ENCODE measurements around the gene FSTL4.
"Not testable (repeated sequence)": the region's sequence is repeated elsewhere in the genome, so short reads cannot be mapped to it uniquely, and the experiment has no call there.

Gene FSTL4

DNA sequence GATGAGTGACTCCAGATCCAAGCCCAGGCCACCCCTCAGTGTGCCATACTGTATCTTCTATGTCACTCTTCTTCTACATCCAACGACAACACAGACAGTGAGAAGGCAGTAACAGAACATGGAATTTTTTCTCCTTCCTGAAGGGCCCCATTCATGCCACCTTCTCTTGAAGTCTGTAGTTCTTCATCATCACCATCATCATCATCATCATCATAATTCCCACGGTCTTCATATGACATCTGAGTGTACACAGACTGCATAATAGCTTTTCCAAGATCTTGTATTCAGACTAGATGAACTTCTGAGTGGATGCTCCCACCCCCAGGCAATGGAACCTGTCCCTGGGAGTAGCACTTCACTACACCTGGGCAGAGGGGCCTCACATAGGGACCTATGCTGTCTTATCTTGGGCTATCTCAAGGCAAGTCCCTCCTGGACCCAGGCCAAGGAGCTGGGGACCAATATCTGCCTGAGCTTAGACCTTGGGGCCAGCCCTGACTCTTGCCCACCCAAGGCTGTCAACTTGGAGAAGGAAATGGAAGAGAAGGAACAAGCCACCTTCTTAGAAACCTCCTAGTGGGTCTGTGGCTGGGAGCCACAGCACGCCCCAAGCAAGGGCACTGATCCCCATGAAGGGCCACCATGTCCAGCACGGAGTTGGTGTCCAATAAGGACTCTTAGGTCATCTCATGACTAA lies 159.1 kb downstream of the FSTL4 start:
- DNase-seq, result no peak

DNA sequence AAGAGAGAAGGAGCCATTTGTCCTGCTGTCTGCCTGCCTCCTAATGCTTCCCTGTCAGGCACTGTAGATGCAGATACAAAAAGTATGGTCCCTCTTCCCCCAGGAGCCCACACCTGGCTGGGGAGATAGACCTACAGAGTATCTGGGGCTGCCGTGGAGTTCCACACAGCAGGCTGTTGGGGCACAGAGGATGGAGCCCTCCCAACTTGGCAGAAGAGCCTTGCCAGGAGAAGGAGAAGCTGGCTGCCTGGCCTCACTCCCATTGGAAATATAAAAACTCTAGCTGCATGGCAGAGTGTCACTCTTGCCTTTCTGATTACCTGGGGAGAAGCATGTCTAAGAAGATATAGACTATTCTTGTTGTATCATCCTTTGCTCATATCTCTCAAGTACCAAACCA lies 160.4 kb downstream of the FSTL4 start:
- no peak for DNase-seq

DNA sequence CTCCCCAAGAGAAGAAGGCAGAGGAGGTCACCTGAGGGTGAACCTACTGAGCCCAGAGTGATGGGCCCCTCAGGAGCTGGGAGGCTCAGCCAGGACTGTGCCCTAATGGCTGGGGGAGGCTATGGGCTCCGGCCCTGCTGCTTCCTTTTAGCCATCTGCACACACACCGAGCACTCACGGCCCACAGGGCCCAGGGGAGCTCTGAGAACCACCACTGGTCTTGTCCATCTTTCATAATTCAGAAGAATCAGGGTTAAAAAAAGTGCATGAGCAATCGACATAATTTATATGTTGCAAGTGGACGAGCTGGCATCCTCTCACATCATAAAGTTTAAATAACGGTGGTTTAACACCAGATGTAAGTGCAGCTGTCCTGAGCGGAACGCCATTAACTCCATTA lies 162.1 kb downstream of the FSTL4 start:
- no peak for DNase-seq

DNA sequence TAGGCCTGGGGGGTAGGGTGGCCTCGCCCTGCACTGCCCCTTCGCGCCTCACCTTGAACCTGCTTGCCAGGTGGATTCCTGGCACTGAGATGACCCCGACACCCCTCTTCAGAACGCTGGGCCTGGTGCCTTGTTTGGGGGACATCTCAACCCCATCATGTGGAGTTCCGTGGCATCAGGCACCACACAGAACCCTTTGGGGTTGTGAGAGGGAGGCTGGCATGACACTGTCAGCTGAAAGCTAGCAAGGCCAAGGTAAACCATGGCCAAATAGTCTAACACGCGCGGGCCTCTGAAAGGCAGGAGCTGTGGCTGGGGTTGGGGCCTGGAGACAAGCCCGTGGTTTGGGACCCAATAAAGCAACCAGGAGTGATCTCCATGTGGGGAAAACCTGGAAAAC lies 163.2 kb downstream of the FSTL4 start:
- no peak for DNase-seq

DNA sequence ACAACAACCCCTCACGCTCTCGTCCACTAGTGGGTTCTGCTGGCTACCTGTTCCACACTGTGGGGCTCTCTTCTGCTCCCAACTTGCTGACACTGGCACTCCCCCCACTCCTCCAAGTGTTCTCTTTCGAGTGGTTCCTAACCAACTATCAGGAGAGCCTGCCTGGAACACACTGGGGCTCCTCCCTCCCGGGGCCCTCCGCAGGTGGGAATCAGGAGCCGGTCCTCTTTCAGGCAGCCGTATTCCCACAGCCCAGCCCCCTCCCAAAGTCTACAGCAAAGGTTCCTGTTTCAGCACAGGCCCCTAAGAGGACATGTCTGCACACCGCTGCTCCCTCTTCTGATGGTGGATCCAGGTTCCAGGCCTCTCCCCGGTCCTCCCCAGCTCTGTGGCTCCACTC lies 165.9 kb downstream of the FSTL4 start:
- DNase-seq, result no peak

DNA sequence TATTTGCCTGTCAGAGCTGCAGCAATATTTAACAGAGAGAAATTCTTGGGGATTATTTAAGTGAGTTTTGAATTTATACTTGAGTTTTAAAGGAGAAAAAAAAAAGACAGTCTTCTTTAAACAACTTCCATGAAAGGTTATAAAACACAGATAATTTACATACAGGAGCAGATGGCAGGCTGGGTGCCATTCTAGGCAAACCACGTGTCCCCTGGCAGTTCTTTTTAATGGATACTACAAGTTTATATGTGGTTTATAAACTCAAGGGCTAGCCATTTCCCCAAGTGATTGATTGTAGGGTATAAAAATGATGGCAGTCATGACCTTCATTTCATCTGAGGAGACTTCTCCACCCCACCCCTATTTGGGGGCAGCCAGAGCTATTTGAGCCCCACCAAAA lies 166.6 kb downstream of the FSTL4 start:
- no peak for DNase-seq

DNA sequence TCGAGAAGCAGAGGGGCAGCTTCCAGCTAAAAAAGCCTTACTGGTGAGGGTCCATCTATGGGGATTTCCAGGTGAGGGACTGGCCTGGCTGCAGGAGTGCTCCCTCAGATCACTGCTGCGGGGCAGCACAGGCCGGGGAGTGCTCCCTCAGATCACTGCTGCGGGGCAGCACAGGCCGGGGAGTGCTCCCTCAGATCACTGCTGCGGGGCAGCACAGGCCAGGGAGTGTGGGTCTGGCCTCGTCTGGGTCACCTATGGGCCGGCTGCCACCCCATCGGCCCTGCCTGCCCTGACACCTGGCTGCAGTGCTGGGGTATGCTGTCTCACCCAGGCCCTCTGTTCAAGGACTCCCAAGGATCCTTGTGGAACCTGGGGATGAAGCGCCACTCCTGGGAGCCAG lies 167.1 kb downstream of the FSTL4 start:
- not testable (repeated sequence) for DNase-seq

DNA sequence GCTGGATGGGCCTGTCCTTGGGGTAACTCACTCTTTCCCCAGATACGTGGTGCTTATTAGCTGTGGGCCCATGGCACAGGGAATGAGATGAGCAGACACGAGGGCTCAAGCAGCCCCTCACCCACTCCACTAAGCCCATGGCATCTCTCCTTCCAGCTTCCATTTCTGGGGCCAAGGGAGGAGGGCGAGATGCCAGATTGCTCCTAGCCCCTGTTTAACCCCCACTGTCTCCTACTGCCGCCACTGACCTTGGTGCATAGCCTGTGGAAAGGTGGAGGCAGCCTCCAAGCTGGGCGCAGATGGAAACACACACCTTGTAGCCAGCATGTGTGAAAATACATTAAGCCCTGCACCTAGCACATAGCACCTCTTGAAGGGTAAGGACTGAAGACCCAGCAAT lies 167.6 kb downstream of the FSTL4 start:
- DNase-seq, result no peak

DNA sequence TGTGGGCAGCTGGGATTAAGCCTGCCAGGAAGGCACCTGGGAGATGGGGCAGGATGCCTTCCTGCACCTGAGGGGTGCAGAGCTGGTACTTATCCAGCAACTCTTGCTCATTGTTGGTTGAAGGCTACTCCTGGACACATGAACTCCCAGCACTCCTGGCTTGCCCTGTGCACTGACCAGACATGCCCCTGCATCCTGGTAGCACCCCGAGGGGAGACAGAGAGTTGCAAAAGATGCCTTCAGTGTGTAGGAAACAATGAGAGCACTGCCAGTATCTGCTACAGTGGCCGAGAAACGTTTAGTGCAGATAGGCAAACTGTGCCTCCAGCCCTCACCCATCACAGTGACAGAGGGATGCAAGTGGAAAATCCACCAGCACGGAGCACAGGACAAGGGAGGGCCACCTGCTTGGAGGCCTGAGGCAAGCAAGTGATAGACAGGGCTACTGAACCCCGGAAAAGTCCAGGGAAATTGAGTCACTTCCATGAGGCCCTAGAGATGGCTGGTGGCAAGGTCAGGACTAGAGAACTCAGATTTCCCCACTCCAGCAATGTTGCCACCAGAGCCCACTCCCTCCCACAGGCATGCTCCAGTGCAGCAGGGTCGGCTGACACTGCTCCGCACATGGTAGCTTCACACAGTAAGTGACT lies 171.1 kb downstream of the FSTL4 start:
- DNase-seq, result no peak

DNA sequence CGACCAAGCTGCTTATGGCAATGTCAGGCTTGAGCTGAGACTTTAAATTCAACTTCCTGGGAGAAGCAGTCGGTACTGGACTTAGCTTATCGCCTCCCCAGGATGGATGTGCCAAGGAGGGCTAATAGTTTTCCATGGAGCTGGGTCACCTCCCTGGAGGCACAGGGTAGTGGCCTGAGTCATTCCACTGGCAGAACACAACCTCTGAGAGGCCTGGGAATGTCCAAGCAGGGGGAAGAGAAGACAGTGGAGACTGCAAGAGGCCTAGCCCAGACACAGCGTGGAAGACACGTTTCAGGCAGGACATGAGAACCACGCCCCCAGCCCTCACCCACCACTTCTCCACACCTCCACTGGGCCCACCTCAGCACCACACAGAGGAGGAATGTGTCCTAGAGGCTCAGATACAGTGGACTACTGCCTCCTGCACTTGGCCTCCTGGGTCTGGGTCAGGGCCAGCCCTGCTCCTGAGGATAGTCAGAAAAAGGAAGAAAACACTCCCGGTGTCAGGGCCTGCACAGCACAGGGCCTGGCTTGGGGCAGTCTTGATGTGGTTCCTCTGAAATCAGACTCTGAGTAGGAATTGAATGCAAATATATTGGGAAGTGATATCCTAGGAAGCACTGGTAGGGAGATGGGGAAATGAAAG lies 171.8 kb downstream of the FSTL4 start:
- DNase-seq, result no peak

DNA sequence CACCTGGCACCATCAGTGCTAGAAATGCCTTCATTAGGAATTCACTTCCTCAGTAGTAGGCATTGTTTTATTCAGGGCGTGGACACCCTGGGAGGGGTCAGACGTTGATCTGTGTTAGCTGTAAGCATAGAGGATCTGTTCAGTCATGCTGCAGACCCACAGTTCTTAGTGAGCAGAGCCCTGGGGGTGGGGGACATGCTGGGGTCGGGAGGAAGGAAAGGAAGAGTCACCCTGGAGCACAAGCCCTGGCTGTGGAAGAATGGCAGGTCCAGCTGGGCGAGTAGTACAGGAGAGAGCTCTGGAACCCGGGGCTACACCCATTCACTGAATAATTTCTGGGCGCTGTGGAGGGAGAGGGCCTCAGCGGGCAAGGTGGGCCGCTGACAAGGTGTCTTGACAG lies 172.5 kb downstream of the FSTL4 start:
- no peak for DNase-seq

DNA sequence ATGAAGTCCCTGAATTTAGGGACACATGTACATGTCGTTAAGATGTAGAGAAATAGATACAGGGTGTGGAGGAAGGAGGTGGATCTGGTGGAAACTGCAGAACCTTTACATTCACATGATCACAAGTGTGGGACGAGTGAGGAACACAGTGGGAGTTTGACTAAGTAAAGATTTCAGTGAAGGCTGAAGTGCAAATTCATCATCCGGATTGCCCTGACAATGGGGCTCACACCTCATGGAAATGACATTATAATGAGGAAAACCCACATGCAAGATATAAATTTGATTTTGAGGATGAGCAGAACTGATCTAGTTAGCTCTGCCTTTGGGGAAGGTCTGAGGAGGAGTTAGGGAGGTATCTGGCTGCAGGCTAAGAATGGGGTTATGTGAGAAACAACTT lies 173.9 kb downstream of the FSTL4 start:
- no peak for DNase-seq

DNA sequence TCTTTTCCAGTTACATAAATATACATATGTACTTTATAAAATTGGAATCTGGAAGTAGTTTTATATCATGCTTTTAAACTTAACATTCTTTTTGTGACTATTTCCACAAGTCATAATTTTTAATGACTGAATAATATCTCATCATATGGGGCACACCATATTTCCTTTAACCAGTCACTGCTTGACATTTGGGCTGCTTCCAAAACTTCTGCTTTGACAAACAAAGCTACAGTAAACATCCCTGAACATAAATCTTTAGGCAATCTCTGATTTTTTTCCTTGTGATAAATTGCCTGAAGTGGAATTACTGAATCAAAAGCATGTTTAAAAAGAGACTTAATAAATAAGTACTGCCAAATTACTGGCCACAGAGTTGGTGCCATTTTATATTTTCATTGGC lies 178.0 kb downstream of the FSTL4 start:
- no peak for DNase-seq

DNA sequence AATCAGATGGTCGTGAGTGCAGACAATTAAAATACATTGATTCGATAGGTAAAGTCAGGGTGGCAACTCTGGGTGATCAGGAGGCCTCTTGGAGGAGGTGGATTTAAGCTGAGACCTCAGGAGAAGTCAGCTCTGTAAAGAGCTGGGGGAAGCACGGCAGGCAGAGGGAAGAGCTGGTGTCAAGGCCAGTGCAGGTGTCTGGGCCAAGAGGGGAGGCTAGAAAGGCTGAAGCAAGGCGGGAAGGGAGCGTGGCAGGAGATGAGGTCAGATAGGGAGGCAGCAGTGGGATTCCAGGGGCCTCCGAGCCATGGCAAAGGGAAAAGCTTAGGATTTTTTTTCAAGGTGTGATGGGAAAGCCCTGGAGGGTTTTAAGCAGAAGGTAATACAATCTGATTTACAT lies 178.7 kb downstream of the FSTL4 start:
- DNase-seq, result no peak

DNA sequence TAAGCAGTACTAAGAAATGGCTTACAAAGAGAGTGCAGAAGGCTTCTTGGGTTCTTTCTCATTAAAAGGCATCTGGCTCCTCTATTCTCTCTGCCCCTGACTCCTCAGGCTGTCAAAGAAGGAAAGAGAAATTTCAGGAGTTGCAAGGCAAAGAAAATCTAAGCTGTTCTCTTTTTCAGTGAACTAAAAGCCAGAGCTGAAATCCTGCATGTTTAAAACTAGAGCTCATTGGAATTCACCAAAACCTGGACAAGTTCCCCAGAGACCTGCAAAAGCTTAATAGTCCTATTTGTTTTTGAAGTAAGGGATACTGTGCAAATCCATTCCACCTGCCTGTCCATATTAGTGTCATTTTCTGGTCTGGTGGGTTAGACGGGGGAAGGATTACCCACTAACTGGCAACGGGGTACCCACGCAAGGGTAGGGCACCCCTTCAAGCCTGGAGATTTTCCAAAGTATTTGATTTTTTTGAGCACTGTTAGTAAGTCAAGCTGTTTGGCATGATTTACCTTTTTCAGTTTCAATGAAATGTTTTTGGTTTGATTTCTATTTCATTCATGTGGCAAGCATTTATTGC lies 179.3 kb downstream of the FSTL4 start:
- DNase-seq, result no peak

DNA sequence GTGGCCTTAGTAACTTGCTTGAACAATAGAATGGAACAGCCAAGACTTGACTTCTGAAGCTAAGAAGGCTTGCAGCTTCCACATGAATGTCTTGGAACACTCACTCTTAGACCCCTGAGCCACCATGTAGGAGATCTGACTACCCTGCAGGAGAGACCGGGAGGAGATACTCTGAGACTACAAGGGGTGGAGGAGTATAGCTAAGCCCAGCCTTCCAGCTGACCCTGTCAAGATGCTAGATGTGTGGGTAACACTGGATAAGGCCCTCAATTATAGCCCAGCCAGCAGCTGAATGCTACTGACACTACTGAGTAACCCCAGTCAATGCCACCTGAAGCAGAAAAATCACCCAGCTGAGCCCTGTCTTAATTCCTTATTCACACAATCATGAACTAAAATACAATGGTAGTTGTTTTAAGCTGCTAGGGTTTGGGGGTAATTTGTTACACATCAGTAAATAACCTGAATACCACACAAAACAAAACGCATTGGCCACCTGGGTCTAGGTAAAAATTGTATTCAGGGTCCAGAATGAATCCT lies 180.9 kb downstream of the FSTL4 start:
- DNase-seq, result no peak

DNA sequence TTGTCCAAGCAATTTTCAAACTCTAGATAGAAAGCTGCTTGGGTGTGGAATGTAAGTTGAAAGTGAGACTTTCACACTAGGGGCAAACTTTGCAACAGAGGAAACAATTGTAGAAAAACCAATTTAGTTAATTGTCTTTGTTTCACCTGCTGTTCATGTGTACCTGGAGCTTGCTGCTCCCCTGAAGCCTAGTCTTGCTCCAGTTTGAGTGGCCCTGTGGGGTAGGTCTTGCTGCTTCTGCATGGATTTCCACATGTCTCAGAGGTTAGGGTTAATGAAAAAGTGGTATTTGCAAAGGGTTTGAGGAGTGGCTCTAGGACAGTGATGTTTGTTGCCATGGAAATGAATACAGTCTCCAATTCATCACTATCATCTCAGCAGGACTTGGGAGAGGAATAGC lies 182.2 kb downstream of the FSTL4 start:
- no peak for DNase-seq

DNA sequence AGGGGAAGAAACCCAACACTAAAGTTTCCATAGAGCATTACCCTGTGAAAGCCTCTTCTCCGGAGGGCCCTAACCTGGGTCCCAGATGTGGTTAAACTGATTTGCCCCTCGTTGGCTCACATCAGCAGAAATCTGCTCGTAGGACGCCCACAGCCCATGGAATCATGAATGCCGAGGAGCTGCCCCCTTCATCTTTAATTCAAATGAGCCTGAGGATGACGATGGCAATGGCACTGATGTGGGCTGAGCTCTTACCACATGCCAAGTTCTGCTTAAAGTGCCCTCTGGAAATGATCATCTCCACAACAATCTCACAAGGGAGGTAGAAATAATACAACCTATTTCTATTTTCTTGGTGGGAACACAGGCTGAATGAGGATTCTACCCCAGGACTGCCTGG lies 183.3 kb downstream of the FSTL4 start:
- DNase-seq, result no peak

DNA sequence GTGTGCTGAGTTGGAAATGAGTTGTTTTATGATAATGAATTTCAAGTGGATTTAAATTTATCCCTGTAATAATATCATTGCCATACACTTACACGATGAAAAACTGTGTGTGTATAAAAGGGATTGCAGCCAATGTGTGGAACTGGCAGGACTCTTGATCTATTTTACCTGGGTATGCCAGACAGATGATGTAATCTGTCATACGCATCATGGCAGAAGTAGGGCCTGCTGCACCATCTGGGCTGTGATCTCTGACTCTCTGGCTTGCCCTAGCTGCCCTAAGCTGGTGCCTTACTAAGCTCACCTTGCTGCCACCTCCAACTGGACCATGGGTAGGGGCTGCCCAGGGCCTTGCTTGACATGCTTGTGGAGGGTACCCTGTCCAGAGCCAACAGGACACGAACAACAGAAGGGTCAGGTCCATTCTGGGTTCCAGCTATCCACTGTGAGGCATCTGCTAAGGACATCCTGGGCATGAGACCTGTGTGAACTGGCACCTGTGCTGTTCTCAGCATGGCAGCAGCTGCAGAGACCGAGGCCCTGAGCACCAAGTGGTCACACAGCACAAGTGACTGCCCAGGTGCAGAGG lies 184.2 kb downstream of the FSTL4 start:
- DNase-seq, result no peak

DNA sequence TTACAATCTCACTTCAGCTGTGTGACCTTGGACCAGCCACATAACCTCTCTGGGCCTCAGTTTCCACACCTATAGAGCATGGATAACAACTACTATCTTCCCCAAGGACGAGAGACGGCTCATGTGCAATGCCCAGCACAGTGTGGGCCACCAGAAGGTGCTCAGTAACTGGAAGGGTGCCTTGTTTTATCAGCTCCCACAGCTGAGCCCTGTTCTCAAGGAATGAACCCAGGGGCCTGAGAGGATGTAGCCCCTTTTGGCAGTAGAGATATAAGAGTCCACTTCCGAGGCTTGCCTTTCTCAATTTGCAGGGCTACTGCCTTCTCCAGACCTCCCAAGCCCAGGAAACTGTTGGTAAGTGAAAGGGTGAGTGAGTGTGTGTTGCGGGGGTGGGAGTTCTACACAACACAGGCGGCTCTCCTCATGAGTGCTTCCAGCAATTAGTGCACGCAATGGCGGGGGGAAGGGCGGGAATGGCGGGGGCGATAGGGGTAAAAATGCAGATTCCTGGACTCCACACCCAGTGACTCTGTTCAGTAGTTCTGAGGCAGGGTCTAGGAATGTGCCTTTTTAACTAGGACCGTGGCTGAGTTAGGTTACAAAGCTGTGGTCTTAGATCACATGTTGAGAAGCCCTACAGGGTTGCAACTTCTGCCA lies 185.1 kb downstream of the FSTL4 start:
- DNase-seq, result no peak

DNA sequence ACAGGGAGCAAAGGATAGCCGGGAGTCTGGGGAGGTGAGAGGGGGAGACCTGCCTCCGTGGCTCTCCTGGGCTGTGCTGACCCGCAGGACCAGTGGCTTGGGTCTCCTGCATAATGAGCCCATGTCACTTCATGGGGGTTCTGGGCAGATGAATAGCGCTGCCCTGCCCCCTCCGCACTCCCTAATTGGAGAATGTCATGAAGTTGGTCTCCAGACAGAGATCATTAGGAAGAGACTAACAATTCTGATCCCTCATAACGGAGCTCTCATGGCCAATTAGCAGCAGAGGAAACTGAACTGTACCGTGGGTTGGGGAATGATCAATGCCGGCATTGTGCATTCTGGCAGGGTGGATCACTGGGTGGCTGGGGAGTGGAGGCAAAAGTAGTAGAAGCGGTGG lies 186.1 kb downstream of the FSTL4 start:
- DNase-seq, result no peak

DNA sequence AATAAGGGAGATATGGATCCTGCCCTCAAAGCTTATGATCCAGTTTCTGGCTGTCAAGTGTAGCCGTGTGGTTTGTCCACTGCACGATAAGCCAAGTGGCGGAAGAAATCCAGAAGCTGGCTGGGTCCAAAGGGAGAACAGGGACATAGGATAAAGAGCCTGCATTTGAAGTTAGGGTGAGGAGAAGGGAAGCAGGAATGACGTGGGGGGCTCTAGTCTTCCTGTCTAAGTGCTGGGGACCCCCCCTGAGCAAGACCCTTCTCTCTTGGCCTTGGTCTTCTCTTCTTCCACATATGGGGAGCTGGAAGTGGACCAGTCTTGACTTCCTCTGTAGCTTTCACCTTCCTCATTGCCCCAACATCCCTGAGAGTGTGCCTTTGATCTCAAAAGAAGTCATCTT lies 186.6 kb downstream of the FSTL4 start:
- no peak for DNase-seq

DNA sequence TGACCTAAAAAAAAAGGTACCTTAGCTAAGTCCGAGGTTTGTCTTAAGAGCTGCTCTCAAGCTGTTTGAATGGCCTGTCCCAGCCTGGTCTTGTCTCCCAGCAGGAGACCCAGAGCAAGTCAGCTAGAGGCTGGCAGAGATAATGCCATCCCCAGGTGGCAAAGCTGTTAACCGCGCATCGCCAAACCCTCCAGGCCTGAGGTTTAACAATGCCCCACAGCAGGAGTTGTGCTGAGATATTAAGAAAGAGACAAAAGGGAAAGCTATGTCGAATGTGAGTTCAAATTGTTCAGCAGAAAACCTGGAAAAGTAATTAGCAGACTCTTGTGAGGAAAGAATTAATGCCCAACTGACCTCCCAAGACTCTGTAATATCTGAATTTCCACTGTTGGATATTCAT lies 187.1 kb downstream of the FSTL4 start:
- DNase-seq, result no peak

All from CD4-positive, alpha-beta T cell treated with Interleukin-10 for 1 hour (primary cell).